ENCODE measurements around the gene FBLN7.

GRCh38 chr2:112096098-112096497 lies 42.1 kb upstream of the FBLN7 start:
- TF ChIP-seq CTCF (IDR thresholded peaks at IDR 0.05) (no peak), POLR2A (IDR thresholded peaks at IDR 0.05) (no peak)

Data from right lobe of liver (tissue), 4 donors.